SH-SY5Y (cell line): ENCODE data around the gene PREX1.

ENCODE experiments used
- GATA2 ChIP-seq: IDR thresholded peaks from 2 replicates; pipeline ENCODE4 v1.6.1; 2011; ENCODE audit warnings: mild to moderate bottlenecking, low read depth, low read length
- GATA3 ChIP-seq: IDR thresholded peaks from 2 replicates; pipeline ENCODE4 v1.6.1; 2011; ENCODE audit warnings: low read depth, mild to moderate bottlenecking, low read length, moderate library complexity

- TF ChIP-seq GATA3 (no peak), GATA2 (no peak)
Observed at GRCh38 chr20:48770700-48771442, 56.9 kb downstream of the PREX1 start.
